NCI-H524 (cell line): ENCODE data around the gene SLC7A8.

Source experiments
- DNase-seq, 2 experiments: peaks; one replicate each; lab custom pipeline; 2025; lab: John Stamatoyannopoulos, UW

The SLC7A8 gene

GRCh38 chr14:23158779-23159178 is 24.7 kb downstream of the SLC7A8 start:
- DNase-seq, result no peak

- DNase-seq, result peak; percentile 22 to 52
These were observed 28.4 kb downstream of the SLC7A8 start for GRCh38 chr14:23154964-23155587.

DNA sequence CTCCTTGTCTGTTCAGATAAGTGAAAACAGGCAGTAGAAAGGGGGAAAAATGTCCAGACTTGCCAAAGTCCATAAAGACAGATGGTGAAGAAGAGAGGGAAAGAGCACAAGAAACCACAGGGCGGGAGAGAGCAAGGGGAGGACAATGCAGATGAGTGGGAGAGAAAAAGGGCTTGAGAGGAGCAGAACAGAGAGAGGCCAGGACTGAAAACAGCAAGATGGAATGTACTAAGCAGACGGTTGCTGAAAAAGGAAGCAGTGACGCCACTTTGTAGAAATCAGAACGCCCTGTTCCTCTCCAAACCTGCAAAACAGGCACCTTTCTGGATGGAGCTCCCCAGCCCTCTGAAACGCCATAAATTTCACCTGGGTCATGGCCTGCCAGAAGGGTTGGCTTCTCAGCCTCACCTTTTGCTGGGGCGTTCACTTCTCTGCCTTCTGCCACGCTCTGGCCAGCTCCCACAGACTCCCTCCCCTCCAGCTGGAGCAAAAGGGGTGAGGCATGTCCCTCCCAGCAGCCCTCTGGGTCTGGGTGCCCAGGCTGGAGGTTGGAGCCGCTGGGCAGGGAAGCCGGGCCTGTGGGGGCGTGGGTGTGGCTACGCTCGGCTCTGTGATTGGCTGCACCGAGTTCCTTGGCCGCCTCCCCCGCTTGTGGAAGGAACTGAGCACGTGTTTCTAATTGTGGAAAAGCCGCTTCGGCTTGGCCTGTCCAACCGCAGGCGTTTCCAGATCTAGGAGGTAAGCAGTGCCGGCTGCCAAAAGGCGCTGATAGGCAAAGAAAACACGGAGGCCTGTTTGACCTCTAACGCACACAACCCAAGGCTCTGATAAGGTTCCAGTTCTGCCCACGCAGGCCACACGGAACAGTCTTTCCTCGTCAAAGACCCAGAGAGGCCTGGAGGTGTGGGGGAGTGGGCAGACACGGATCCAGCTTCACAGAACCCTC is 29.3 kb downstream of the SLC7A8 start:
- peak in 1 of 2 experiments; percentile 23 for DNase-seq

- no peak for DNase-seq
These were observed 32.1 kb downstream of the SLC7A8 start for GRCh38 chr14:23151342-23151741.

DNA sequence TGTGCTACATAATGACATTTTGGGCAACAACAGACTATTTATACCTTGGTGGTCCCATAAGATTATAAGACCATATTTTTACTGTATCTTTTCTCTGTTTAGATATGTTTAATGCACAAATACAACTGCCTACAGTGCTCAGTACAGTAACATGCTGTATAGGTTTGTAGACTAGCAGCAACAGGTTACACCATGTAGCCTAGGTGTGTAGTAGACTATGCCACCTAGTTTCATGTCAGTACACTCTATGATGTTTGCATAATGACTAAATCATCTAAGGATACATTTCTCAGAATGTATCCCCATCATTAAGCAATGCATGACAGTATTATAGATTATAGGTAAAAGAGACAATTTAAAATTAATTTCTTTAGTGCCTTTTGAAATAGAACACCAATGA is 33.7 kb downstream of the SLC7A8 start:
- no peak for DNase-seq

DNA sequence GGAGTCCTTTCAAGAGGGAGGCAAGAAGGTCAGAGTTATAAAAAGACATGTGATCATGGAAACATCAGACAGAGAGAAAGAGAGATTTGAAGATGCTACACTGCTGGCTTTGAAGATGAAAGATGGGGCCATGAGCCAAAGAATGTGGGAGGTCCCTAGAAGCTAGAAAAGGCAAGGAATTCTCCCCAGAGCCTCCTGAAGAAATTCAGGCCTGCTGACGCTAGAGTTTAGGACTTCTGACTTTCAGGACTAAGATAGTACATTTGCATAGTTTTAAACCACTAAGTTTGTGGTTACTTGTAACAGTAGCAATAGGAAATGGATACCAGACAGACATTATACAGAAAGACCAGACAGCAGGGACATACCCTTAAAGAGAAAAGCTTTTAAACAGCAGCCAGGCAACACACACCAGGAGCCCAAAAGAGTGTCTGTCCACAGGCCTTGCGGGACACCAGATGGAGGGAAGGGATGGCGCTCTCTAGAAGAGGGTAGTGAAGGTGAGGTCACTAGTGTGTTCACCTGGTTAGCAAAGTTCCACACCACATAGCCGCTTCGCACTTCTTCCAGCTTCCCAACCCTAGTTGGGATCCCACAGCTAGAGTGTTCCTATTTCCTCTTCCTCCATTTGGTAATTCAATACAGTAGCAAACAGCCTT is 34.7 kb downstream of the SLC7A8 start:
- no peak for DNase-seq

- no peak for DNase-seq
These were observed 35.8 kb downstream of the SLC7A8 start for GRCh38 chr14:23147676-23148075.

- no peak for DNase-seq
These were observed 36.5 kb downstream of the SLC7A8 start for GRCh38 chr14:23146980-23147379.

DNA sequence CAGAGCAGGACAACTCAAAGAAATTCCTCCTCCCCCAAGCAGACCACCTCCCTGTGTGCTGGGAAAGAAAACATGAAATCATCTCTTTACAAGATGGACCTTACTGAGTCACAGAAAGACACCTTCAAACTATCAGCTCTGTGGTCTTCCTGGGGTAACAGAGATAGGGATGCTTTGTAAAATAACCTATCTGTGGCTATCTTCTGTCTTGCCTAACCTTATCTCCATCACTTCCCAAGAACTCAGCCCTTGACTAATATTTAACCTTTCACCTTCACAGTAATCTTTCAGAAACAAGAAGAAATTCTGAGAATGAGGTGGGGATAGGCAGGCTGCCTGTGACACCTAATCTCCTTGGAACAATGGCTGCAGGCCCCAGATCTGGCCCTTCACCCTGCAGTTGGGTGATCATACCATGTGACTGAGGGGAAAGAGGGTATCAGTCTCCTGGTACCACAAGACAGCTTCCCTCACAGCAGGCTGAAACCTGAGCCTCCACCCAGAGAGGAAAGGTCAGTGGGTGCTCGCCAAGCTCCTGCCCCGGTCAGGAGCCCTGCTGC is 37.0 kb downstream of the SLC7A8 start:
- DNase-seq, result no peak

GRCh38 chr14:23145794-23146350 is 37.6 kb downstream of the SLC7A8 start:
- no peak for DNase-seq

DNA sequence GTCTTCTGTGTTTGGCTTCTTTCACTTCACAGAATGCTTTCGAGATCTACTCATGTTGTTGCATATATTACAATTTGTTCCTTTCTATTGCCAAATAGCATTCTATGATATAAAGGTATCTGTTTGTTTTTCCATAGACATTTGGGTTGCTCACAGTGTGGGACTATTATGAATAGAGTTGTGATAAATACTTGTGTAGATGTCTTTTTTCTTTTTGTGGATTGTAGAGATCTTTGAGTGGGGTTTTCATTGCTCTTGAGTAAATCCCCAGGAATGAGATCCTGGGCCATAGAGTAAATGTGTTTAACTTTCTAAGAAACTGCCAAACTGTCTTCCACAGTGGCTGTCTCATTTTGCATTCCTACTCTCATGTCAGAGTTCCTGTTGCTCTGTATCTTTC is 39.5 kb downstream of the SLC7A8 start:
- no peak for DNase-seq

- DNase-seq, result no peak
These were observed 40.6 kb downstream of the SLC7A8 start for GRCh38 chr14:23142826-23143225.

GRCh38 chr14:23141706-23142444 is 41.6 kb downstream of the SLC7A8 start:
- no peak for DNase-seq

DNA sequence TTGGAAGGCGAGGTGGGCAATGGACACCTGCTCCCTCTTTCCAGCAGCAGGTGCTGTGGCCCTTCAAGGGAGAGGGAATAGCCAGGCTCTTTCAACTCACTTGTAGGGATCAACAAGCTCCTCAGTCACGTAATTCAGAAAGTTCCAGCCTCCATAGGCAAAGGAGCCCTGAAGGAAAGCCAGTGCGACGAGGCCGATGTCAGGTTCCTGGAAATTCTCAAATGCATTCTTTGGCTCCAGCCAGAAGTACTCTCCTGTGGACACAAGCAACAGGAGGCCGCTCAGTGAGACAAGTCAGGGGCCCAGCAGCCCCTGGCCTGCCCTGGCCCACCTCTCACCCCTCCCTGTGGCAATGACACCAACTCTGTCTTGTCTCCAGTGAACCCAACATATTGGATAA is 43.1 kb downstream of the SLC7A8 start:
- no peak for DNase-seq

GRCh38 chr14:23139874-23140273 is 43.6 kb downstream of the SLC7A8 start:
- no peak for DNase-seq

GRCh38 chr14:23137813-23138535 is 45.5 kb downstream of the SLC7A8 start:
- no peak for DNase-seq

- no peak for DNase-seq
These were observed 46.2 kb downstream of the SLC7A8 start for GRCh38 chr14:23137192-23137812.

DNA sequence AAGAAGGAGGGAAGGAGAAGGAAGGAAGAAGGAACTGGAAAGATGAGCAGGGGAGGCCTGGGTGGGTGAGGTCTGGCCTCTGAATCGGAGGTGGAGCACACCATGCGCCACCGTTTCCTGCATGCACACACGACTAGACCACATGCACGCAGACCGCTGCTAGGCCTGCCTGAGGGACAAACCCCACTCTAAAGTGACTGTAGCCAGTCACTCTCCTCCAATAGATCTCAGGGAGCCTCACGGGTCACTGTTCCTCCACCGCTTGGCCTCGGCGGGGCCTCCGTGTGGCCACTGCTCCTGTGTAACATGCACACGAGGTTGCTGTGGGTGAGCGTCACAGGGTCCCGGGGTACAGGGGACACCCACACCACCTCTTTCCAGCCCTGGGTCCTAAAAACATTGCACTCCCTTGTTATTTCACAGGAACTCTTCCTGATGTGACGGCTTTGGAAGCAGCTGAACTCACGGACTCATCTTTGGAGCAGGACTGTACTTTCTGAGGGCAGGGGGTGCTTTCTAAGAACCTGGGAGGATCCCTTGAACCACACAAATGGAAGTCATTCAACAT is 46.8 kb downstream of the SLC7A8 start:
- DNase-seq, result no peak

- no peak for DNase-seq
These were observed 50.5 kb downstream of the SLC7A8 start for GRCh38 chr14:23132970-23133369.

GRCh38 chr14:23131482-23131881 is 52.0 kb downstream of the SLC7A8 start:
- DNase-seq, result no peak
